Stimulated activated CD4-positive, alpha-beta T cell treated with anti-CD3 and anti-CD28 coated beads, Interleukin-12 subunit alpha, Interleukin-12 subunit beta, amount 100 ng/mL, for 48 hours (primary cell): Measurements from ENCODE around the gene NTN1.
"Not testable (repeated sequence)": the region's sequence is repeated elsewhere in the genome, so short reads cannot be mapped to it uniquely, and the experiment has no call there.

ENCODE experiments used
- DNase-seq, 3 donors: peaks; one replicate each; pipeline ENCODE4 v3.0.0-alpha.2; 2020; ENCODE audit warnings: low read depth in 2 of 3, low spot score in 1 of 3

Gene NTN1

DNA sequence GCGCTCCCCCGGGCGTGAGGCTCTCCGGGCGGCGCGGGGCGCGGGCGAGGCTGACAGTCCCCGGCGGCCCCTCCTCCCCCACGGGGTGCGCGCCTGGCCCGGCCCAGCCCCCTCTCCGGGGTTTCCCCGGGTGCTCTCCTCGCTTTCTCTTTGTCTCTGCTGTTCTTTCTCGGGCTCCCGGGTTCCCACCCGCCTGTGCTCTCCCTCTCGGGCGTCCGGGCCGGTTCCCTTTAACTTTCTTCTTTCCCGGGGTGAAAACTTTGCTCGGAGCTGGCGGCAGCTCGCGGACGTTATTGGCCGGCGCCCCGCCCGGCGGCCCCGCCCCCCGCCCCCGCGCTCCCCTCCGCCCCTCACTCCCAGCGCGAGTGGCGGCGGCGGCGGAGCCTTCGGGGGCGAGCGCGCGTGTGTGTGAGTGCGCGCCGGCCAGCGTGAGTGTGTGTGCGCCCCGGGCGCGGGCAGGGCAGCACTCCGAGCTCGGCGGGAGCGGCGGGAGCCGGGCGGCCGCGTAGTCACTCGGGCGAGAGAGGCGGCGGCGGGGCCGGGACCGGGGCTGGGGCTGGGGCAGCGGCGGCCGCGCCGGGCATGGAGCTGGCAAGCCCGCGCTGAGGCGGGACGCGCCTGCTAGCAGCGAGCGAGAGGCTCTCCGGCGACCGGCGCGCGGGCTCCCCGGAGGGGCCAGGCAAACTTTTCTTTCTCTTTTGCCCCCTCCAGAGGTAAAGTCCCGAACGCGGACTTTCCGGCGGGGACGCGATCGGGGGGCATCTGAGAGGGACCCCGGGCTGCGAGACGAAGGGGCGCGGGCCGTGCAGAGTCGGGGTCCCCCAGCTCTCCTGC, at the start of gene NTN1:
Gene NTN1, plus strand, starts transcription at position 353 of the 834 bp plus-strand sequence. CDS start 864 bp downstream, outside the sequence.
- DNase-seq: peak; percentile 9 to 43 (median 27)

DNA sequence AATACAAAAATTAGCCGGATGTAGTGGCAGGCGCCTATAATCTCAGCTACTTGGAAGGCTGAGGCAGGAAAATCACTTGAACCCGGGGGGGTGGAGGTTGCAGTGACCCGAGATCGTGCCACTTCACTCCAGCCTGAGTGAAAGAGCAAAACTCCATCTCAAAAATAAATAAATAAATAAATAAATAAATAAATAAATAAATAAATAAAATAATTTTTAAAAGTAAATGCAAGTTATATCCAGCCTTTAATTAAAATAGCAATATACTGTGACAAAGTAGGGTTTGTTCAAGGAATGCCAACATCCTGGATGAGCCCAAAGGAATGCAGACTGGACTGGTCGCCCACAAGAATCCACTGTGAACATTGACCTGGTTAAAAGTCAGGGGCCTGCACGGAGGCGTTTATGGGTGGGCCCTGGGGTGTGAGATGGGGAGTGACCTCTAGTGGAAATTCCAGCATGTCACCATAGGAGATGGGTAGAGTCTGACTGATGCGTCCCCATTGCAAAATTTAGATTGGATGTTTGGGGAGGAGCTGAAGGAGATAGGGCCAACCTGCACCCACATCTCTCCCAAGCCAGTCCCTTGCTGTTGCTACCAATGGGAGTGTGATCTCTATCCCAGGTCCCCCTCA, 46.1 kb upstream of the NTN1 start:
- DNase-seq: no peak

DNA sequence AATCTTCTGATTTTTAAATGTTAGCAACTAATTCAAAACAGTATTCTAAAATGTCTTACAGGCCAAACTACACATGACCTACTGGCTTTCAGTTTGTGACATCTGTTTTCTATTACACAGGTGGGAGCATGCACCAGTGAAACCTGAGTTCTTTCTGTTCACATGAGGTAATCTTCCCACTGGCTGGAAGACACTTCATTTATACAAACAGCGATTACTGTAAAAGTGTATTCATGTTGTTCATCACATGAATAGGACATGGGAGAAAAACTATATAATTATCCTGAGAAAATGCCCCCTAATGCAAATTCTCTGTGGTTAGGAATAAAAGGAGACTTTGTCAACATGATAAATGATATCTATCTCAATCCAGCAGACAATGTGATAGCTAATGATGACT, 44.7 kb upstream of the NTN1 start:
- no peak for DNase-seq

GRCh38 chr17:8979715-8980114, 41.6 kb upstream of the NTN1 start:
- no peak for DNase-seq

GRCh38 chr17:8981443-8981842, 39.9 kb upstream of the NTN1 start:
- DNase-seq: no peak

GRCh38 chr17:8984225-8984624, 37.1 kb upstream of the NTN1 start:
- not testable (repeated sequence) for DNase-seq

- no peak for DNase-seq
Observed at GRCh38 chr17:8985054-8985701, 36.1 kb upstream of the NTN1 start.

- DNase-seq: no peak
Observed at GRCh38 chr17:8986295-8986694, 35.0 kb upstream of the NTN1 start.

DNA sequence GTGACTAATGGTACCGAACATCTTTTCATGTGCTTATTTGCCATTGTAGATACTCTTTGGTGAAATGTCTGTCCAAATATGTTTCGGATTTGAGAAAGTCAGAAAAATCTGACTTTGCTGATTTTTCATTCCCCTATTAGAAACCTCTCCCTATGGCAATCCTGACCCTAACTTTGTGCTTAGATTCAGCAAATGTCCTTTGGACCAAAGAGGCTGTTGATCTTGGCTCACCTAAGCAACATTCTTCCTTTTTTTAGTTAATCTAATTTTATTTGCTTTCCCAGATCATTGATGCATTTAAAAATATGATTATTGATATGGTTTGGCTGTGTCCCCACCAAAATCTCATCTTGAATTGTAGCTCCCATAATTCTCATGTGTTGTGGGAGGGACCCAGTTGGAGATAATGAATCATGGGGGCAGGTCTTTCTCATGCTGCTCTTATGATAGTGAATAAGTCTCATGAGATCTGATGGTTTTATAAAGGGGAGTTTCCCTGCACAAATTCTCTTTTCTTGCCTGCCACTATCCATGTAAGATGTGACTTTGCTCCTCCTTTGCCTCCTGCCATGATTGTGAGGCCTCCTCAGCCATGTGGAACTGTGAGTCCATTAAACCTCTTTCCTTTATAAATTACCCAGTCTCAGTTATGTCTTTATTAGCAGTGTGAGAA, 32.9 kb upstream of the NTN1 start:
- DNase-seq: not testable (repeated sequence)

- DNase-seq: peak; percentile 48 to 70 (median 61)
Observed at GRCh38 chr17:8991514-8992285, 29.6 kb upstream of the NTN1 start.

DNA sequence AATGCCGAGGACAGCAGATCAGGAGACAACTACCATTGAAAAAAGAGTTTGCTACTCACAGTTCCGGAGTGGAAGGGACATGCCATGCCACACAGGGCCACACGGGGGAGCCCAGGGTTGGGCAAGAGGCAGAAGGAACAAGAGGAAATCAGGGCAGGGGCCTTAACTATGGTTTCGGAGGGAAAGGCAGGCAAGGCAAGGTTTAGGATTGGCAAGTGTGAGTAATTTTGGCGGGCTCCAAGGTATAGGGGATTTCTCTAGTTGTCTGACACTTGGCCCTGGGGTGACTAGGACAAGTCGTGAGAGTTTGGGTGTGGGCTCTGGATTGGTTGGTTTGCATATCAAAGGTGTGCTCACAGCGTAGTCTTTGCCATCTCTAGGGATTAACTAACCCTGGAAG, 27.0 kb upstream of the NTN1 start:
- peak; percentile 57 to 83 (median 69) for DNase-seq

GRCh38 chr17:8995711-8996110, 25.6 kb upstream of the NTN1 start:
- no peak for DNase-seq

DNA sequence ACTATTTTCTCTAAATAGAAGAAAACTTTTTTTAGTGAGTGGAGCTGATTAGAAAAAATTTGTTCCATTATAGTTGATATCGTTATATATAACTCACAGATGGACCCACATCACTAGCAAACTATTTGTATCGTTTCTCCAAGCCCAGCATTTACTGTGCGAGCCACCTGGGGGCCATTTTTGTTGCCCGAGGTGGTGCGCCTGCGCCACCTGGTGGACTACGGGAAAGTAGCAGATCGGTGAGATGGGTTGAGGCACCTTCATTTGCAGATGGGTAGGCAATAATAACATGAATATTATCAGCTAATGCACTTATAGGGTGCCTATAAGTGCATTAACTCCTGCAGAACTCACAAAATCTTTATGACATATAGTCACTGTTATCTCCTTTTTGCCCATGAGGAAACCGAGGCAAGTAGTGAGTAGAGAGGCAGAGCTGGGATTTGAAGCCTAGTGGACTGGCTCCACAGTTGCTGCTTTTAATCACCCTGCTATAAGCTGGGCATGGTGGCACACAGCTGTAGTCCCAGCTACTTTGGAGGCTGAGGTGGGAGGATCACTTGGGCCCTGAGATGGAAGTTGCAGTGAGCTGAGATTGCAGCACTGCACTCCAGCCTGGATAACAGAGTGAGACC, 23.2 kb upstream of the NTN1 start:
- DNase-seq: peak; percentile 63 to 69 (median 67)

- no peak for DNase-seq
Observed at GRCh38 chr17:9001559-9001958, 19.8 kb upstream of the NTN1 start.

DNA sequence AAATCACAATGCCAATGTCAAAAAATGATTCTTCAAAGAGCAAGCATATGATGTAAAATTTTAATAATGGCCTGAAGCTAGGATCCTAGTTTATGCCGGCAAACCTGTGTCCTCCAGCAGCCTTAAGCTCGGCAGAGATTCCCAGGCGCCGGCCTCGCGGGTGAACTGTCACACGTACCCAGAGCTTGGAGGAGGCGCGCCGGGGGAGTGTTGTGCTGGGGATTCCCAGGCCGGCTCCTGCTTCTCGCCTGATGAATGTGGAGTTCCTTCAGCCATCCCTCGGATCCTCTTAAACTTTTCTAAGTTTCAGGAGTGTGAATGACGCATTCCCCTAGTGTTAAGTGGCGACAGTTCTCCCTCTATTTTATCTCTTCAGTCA, 19.1 kb upstream of the NTN1 start:
- no peak for DNase-seq

DNA sequence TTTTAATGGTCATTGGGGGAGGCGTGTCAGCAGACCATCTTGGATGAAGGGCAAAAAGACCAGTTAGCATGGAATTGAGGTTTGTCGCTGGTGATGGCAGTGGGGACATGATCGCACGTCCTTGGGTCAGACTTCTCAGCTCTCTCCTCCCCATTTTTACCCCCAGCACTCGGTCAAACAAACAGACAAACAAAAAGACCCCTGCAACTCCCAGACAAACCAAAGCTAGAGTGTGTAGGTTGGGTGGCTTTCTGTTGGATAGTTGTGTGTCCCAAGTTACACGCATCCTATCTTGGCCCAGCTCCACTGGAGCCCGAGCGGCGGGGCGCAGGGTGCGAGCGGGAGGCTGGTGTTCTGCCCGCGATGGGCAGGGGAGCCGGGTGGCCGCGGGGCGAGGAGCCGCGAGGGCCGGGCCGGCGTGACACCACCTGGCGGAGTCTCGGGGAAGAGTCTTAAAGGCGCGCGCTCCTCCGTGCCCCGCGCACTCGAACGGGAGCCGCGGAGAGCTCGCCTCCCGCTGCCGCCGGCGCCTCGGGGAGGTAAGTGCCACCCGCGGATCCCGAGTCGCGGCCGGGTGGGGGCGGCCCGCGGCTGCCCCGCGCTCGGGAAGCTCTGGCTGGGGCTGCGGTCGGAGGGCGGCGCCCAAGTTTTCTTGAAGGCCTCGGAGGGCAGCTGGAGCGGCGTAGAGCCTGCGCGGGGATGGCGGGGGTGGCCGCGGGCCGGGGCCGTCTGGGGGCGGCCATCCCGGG, 18.5 kb upstream of the NTN1 start:
- no peak for DNase-seq

GRCh38 chr17:9003355-9004131, 17.8 kb upstream of the NTN1 start:
- no peak for DNase-seq

- no peak for DNase-seq
Observed at GRCh38 chr17:9004132-9004960, 17.0 kb upstream of the NTN1 start.
